Kidney (tissue), 14 donors: ENCODE data around the gene RBM23. TPM values are rescaled to one million over a fixed set of nuclear protein-coding genes. Genes with fewer than 3 reads are reported as not detected.

Source experiments
- DNase-seq, 5 donors: peaks; one replicate each; pipeline ENCODE4 v3.0.0-alpha.2; 2013 to 2020
- FAIRE-seq: peaks from 2 replicates; lab custom pipeline; 2012; peaks lifted over from hg19 to GRCh38; lab: Jason Lieb, UNC
- H3K27ac ChIP-seq, 2 donors: one replicate each; pipeline ENCODE4 v1.7.0; 2013; ENCODE audit warnings: low read depth in 2 of 2, low read length in 2 of 2, inconsistent platforms in 1 of 2
- H3K27me3 ChIP-seq: one replicate; pipeline ENCODE4 v1.7.1; 2013; ENCODE audit warnings: low read length, inconsistent platforms; ENCODE audit not compliant: control insufficient read depth, insufficient read depth
- H3K36me3 ChIP-seq, 3 donors: one replicate each; pipeline versions ENCODE4 v1.7.0 to v1.7.1; 2013; ENCODE audit warnings: low read length in 3 of 3, control low read depth in 1 of 3, inconsistent platforms in 1 of 3; ENCODE audit not compliant: insufficient read depth in 3 of 3, control insufficient read depth in 2 of 3
- H3K4me1 ChIP-seq, 3 donors: one replicate each; pipeline versions ENCODE4 v1.7.0 to v1.7.1; 2013; ENCODE audit warnings: low read length in 3 of 3, inconsistent platforms in 1 of 3, low read depth in 1 of 3; ENCODE audit not compliant: control insufficient read depth in 2 of 3, insufficient read depth in 2 of 3
- H3K4me3 ChIP-seq, 3 donors: one replicate each; pipeline versions ENCODE4 v1.7.0 to v1.8.1; 2013; ENCODE audit warnings: low read length in 3 of 3, control low read depth in 1 of 3, inconsistent platforms in 1 of 3
- H3K9ac ChIP-seq, 3 donors: one replicate each; pipeline versions ENCODE4 v1.7.0 to v1.7.1; 2013; ENCODE audit warnings: low read length in 3 of 3, control low read depth in 1 of 3, inconsistent platforms in 1 of 3
- H3K9me3 ChIP-seq, 3 donors: one replicate each; pipeline versions ENCODE4 v1.7.0 to v1.7.1; 2013; ENCODE audit warnings: low read length in 3 of 3, control low read depth in 1 of 3, inconsistent platforms in 1 of 3; ENCODE audit not compliant: control insufficient read depth in 2 of 3, insufficient read depth in 1 of 3
- intact Hi-C: fragments of 100-400 bp; cut with DNase I; formaldehyde crosslinking; loops from one replicate; pipeline ENCODE4 v1.11.1; 2022
- polyA plus RNA-seq: library from polyadenylated mRNA; stranded (reverse); fragments of 350-450 nt; fragmentation: Illumina TruSeq; extraction: RNeasy Lipid Tissue Mini Kit (QIAGEN cat#74804); gene quantifications from one replicate; pipeline ENCODE4 v1.2.3, GENCODE V29; 2014; ENCODE audit warnings: low read depth, low replicate concordance; ENCODE audit not compliant: insufficient read depth
- total RNA-seq: library from RNA; stranded (reverse); fragmentation: NEBNext Ultra II Directional; extraction: Animal tissue kit (Norgen Biotek cat#: 25700); gene quantifications from one replicate; pipeline ENCODE4 v1.2.1, GENCODE V29; 2021
- TF ChIP-seq, protein P1 (sequence below): IDR thresholded peaks from 3 replicates; pipeline ENCODE4 v1.5.1; 2012; ENCODE audit warnings: mild to moderate bottlenecking, moderate library complexity, borderline replicate concordance; ENCODE audit not compliant: insufficient read depth; ENCODE audit errors: extremely low read depth
- donor health status: control.
- donor health status: control.
- donor health status: control.
- donor health status: control.
- donor health status: control.
- donor health status: DM: yes; HTN: yes; CAD: no.
- donor health status: Normal renal cell carcinoma (clear cell type).

RBM23 gene
- total and polyA plus RNA-seq, 2 donors from 2014 or later = 44.8 to 93.6 TPM

DNA sequence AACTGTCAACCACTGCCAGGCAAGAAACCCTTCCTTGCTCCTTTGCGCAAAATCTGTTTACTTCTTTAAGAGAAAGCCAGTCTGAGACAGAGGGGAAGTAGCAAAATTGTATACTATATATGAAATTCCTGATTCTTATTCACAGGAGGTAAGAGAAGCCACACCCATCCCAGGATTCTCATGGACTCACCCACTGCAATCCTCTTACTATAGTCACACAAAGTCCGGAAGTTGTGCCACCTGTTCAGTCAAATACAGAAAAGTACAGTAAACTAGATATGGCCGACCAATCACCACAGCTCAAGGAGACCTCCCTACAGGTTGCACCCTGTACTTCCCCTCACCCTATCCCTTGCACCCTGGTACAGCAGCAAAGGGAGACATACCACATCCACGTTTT lies 7.4 kb upstream of the RBM23 start:
- FAIRE-seq = no peak
- no peak overlapping the region for H3K9ac ChIP-seq

DNA sequence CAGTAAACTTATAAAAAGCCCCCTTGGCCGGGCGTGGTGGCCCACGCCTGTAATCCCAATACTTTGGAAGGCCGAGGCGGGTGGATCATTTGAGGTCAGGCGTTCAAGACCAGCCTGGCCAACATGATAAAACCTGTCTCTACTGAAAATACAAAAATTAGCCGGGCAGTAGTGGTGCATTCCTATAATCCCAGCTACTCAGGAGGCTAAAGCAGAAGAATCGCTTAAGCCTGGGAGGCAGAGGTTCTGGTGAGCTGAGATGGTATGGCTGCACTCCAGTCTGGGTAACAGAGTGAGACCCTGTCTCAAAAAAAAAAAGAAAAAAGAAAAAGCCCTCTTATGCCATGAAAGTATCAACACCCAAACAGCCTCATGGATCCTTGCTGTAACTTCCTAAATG lies 6.6 kb upstream of the RBM23 start:
- no peak overlapping the region for H3K27ac ChIP-seq
- intact Hi-C loops = no loop called here
- peaks cover 0 to 11% (median 0%) of the 10 kb centered on the region in 3 donors for H3K4me1 ChIP-seq
- DNase-seq (no peak), FAIRE-seq (no peak)
- TF ChIP-seq, protein P1, sequence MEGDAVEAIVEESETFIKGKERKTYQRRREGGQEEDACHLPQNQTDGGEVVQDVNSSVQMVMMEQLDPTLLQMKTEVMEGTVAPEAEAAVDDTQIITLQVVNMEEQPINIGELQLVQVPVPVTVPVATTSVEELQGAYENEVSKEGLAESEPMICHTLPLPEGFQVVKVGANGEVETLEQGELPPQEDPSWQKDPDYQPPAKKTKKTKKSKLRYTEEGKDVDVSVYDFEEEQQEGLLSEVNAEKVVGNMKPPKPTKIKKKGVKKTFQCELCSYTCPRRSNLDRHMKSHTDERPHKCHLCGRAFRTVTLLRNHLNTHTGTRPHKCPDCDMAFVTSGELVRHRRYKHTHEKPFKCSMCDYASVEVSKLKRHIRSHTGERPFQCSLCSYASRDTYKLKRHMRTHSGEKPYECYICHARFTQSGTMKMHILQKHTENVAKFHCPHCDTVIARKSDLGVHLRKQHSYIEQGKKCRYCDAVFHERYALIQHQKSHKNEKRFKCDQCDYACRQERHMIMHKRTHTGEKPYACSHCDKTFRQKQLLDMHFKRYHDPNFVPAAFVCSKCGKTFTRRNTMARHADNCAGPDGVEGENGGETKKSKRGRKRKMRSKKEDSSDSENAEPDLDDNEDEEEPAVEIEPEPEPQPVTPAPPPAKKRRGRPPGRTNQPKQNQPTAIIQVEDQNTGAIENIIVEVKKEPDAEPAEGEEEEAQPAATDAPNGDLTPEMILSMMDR = no peak
- peaks cover 11 to 34% (median 30%) of the 10 kb centered on the region in 3 donors for H3K36me3 ChIP-seq
- no peak overlapping the region for H3K9ac ChIP-seq
- no peaks in the 10 kb centered on the region for H3K27me3 ChIP-seq
- H3K9me3 ChIP-seq = no peaks in the 10 kb centered on the region
- no peak overlapping the region for H3K4me3 ChIP-seq

More for the DNA sequence above, 7.4 kb upstream of the RBM23 start:
- Histone ChIP-seq H3K9me3 (no peaks in the 10 kb centered on the region), H3K4me3 (no peak overlapping the region), H3K27ac (no peak overlapping the region), H3K36me3 (peaks cover 11 to 26% (median 24%) of the 10 kb centered on the region in 3 donors), H3K27me3 (no peaks in the 10 kb centered on the region), H3K4me1 (peaks cover 0 to 11% (median 0%) of the 10 kb centered on the region in 3 donors)
- no peak for DNase-seq
- intact Hi-C loops = no loop called here
- TF ChIP-seq, protein P1 = no peak

DNA sequence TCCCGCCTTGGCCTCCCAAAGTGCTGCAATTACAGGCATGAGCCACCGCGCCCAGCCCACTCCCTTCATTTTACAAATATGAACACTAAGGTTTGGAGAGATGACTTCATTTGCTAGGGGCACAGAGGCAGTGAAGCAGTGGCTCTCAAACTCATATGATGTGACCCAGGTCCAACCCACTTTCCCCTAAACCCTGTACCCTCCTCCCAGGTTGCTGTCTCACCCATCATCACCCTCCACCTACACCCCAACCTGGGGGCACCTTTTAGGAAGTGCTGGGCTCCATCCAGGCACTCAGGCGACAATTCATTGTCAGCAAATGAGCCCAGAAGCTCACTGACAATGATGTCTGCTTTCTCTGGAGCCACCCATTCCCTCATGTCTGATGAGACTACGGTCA lies 4.8 kb upstream of the RBM23 start:
- FAIRE-seq = no peak
- Histone ChIP-seq H3K4me3 (no peak overlapping the region), H3K27ac (no peak overlapping the region), H3K27me3 (no peaks in the 10 kb centered on the region), H3K4me1 (peaks cover 0 to 14% (median 0%) of the 10 kb centered on the region in 3 donors), H3K9ac (no peak overlapping the region), H3K36me3 (peaks cover 11 to 38% (median 31%) of the 10 kb centered on the region in 3 donors), H3K9me3 (no peaks in the 10 kb centered on the region)
- intact Hi-C loops = no loop called here
- no peak for DNase-seq
- TF ChIP-seq, protein P1 = no peak

DNA sequence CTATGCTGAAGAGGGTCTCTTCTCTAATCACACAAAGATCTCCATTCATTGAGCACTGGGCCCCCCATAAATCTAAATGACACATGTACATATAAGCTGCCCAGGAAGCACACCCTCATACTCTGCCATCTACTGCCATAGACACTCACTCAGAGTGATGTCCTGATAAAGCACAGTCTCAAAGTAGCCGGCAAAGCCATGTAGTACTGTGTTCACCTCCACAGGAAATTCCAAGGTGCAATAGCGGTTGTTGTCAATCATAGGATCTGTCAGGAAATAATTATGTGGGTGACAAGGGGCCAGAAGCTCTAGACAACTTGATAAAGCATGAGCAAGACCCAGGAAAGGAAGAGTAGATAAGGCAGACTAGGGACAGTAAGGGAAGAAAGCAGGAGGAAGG lies 3.3 kb upstream of the RBM23 start:
- Histone ChIP-seq H3K36me3 (peaks cover 11 to 38% (median 31%) of the 10 kb centered on the region in 3 donors), H3K9me3 (no peaks in the 10 kb centered on the region), H3K4me1 (peaks cover 0 to 7% (median 3%) of the 10 kb centered on the region in 3 donors), H3K27ac (no peak overlapping the region), H3K9ac (no peak overlapping the region), H3K4me3 (no peak overlapping the region), H3K27me3 (no peaks in the 10 kb centered on the region)
- TF ChIP-seq, protein P1 = no peak
- FAIRE-seq (no peak), DNase-seq (no peak)
- intact Hi-C loops = no loop called here
